Effector memory CD8-positive, alpha-beta T cell (primary cell): ENCODE data around the gene DTNA.
"Not testable (repeated sequence)": the region's sequence is repeated elsewhere in the genome, so short reads cannot be mapped to it uniquely, and the experiment has no call there.

Experiments
- ATAC-seq: fragments of 150-1000 bp; cut with Tn5 transposase; replicated peaks from 2 replicates; pipeline ENCODE4 v1.10.0; 2021; ENCODE audit warnings: mild to moderate bottlenecking, moderate library complexity
- DNase-seq, 3 experiments: peaks; one replicate each; pipeline ENCODE4 v3.0.0; 2021
- H3K27ac Mint-ChIP-seq, 2 donors: one replicate each; pipeline ENCODE4 v1.8.0; 2022; ENCODE audit warnings: mild to moderate bottlenecking in 2 of 2, mixed read lengths in 2 of 2, moderate library complexity in 2 of 2
- H3K27me3 Mint-ChIP-seq, 2 donors: one replicate each; pipeline ENCODE4 v1.8.0; 2022; ENCODE audit warnings: mixed read lengths in 2 of 2
- H3K36me3 Mint-ChIP-seq: one replicate; pipeline ENCODE4 v1.8.0; 2022; ENCODE audit warnings: mild to moderate bottlenecking, moderate library complexity, mixed read lengths; ENCODE audit not compliant: insufficient read depth
- H3K4me1 Mint-ChIP-seq, 2 donors: one replicate each; pipeline ENCODE4 v1.8.0; 2022; ENCODE audit warnings: low read depth in 2 of 2, mixed read lengths in 2 of 2
- H3K4me3 Mint-ChIP-seq, 2 donors: one replicate each; pipeline ENCODE4 v1.8.0; 2022; ENCODE audit warnings: mild to moderate bottlenecking in 2 of 2, mixed read lengths in 2 of 2, moderate library complexity in 2 of 2
- H3K9me3 Mint-ChIP-seq, 2 donors: one replicate each; pipeline ENCODE4 v1.8.0; 2022; ENCODE audit warnings: mixed read lengths in 2 of 2
- total RNA-seq, 9 experiments: gene quantifications; one replicate each; lab custom pipeline; 2026; lab: John Stamatoyannopoulos, UW

DTNA gene
- 0 to 0.90 (median 0) reads per million in 9 experiments for total RNA-seq

GRCh38 chr18:34709750-34710441 is at the start of gene DTNA:
Gene DTNA, plus strand, starts transcription at chr18:34710298. Its CDS starts 45,679 bp downstream, at chr18:34755977.
- Mint-ChIP-seq H3K27me3 (no peaks in the 10 kb centered on the region), H3K9me3 (no peaks in the 10 kb centered on the region), H3K27ac (no peak within 1 kb of the TSS), H3K36me3 (no peaks in the 10 kb centered on the region), H3K4me3 (no peak within 1 kb of the TSS), H3K4me1 (no peaks in the 10 kb centered on the region)
- ATAC-seq (no peak), DNase-seq (no peak)

DNA sequence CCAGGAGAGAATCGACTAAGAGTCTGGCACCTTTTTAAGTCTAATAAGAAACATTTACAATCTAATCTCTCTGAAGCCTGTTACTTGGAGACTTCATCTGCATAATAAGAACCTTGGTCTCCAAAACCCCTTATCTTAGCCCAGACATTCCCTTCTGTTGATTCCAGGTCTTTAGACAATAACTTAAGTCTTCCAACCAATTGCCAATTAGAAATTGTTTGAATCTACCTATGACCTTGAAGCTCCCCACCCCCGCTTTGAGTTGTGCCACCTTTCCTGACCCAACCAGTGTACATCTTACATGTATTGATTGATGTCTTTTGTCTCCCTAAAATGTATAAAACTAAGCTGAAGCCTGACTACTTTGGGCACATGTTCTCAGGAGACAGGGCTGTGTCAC is 49.5 kb upstream of the DTNA start:
- DNase-seq (no peak), ATAC-seq (no peak)
- Mint-ChIP-seq H3K4me3 (no peak overlapping the region), H3K4me1 (no peaks in the 10 kb centered on the region), H3K27me3 (no peaks in the 10 kb centered on the region), H3K27ac (no peak overlapping the region), H3K9me3 (no peaks in the 10 kb centered on the region), H3K36me3 (no peaks in the 10 kb centered on the region)

DNA sequence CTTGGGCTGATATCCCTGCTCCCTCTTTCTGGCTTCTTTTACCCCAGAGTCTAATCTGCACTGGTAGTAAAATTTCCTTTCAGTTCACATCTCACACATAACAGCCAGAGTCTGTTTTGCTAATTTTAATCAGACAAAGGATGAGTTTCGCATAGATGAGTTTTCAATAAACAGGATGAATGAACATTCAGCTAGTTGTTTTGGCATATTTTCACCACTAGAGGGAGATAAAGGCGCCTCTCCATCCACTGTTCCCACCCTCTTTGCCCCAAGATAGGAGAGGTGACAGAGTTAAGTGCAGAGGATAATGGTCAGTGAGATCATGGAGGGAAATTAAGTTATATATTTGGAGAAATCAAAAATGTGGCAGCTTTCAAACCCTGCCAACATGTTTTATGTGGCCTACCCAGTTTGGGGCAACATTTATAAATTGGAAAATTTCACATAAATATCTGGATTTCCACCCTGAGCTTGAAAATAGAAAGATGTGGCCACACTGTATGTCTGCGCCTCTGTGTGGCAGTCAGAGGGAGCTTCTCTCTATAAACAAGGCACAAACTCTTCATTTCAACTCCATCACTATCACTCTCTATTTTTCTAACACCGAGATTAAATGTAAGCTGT is 48.5 kb upstream of the DTNA start:
- ATAC-seq: no peak

DNA sequence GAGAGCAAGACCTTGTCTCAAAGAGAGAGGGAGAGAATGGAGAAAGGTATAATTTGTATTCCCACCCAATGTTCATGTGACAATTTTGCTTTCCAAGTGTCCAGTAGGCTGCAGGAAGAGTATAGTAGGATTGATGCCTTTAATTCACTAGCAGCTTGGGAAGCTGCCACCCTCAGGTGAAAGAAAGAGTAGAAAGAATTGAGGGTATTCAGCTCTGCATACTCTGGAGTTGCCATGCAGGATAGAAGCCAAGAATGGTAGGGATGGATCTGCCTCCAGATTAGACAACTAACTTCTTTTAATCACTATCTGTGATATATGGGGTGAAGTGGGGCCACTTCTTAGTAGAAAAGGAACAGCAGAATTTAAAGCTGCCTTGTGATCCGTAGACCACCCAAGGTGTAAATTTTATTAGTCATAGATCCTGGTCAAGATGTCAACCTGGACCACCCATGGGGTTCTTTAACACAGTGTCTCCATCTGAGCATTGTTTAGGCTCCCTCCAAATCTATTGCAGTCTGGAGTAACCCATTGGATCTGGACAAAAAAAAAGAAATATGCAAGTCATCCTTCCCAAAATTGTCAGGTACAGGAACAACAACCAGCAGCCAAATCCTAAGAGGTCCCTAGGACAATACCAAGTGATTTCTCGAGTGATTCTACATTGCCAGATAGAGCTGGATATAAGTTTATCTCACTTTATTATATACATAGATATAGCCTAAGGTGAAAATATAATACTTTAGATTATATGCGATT is 33.1 kb upstream of the DTNA start:
- Mint-ChIP-seq H3K4me1 (no peaks in the 10 kb centered on the region), H3K9me3 (peaks cover 0 to 2% of the 10 kb centered on the region in 2 donors)

More for the DNA sequence above, 48.5 kb upstream of the DTNA start:
- DNase-seq: no peak
- Mint-ChIP-seq H3K4me1 (no peaks in the 10 kb centered on the region), H3K27ac (no peak overlapping the region), H3K36me3 (no peaks in the 10 kb centered on the region), H3K9me3 (no peaks in the 10 kb centered on the region), H3K4me3 (no peak overlapping the region), H3K27me3 (no peaks in the 10 kb centered on the region)

DNA sequence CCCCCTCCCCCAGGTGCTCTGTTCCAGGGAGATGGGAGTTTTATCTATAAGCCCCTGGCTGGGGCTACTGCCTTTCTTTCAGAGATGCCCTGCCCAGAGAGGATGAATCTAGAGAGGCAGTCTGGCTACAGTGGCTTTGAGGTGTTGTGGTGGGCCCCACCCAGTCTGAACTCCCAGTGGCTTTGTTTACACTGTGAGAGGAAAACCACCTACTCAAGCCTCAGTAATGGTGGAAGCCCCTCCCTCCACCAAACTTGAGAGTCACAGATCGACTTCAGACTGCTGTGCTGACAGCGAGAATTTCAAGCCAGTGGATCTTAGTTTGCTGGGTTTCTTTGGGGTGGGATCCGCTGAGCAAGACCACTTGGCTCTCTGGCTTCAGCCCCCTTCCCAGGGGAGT is 20.3 kb upstream of the DTNA start:
- H3K27ac Mint-ChIP-seq, H3K4me3 Mint-ChIP-seq, DNase-seq, H3K36me3 Mint-ChIP-seq, ATAC-seq, H3K4me1 Mint-ChIP-seq, H3K9me3 Mint-ChIP-seq: not testable (repeated sequence)
- peaks cover 10% of the 10 kb centered on the region in 2 donors for H3K27me3 Mint-ChIP-seq

More for the DNA sequence above, 33.1 kb upstream of the DTNA start:
- Mint-ChIP-seq H3K4me3 (no peak overlapping the region), H3K36me3 (peaks cover 2% of the 10 kb centered on the region), H3K27ac (no peak overlapping the region), H3K27me3 (no peaks in the 10 kb centered on the region)
- no peak for DNase-seq
- no peak for ATAC-seq

DNA sequence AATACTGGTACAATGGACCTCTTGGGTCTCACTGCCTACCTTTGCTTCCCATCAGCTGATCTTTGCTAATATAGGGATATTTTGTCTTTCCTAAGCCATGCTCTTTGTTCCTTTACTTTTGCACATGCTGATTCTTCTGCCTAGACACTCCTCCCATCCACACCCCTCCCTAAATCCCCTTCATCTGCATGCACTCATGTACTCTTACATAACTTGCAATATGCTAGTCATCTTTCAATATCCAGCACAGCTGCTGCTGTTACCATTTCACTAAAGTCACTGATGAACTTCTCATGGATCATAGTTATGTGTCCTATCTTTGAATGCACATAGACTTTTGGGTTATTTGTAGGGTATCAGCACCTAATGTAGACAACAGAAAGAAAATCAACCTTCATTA is 18.5 kb upstream of the DTNA start:
- Mint-ChIP-seq H3K27ac (no peak overlapping the region), H3K4me3 (no peak overlapping the region), H3K4me1 (no peaks in the 10 kb centered on the region), H3K27me3 (peaks cover 10% of the 10 kb centered on the region in 2 donors), H3K36me3 (no peaks in the 10 kb centered on the region), H3K9me3 (peaks cover 0 to 7% of the 10 kb centered on the region in 2 donors)
- DNase-seq (no peak), ATAC-seq (no peak)

DNA sequence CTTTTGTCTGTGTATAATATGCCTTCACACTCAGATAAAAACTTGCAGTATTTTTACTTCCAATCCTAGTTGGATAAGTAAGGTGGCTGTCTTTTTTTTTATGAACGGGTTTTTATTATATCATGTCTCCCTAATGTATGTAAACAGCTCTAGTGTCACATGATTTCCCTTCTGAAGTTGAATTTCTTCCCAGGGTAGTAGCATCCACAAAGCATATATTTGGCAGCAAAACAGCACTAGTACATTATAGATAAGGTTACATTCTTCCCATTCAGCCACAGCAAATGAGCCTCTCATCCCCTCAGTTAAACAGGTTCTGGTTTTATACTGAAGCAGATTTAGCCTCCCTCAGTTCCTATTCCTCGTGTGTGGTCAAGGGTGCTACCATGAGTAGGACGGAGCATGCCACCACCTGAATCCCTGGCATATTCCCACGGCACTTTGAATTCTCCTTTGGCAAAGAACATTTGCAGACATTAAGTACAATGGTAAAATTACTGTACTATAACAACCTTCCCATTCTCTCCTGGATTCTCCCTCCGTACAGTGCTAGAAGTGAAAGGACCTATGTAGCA is 15.4 kb upstream of the DTNA start:
- no peak for ATAC-seq
- Mint-ChIP-seq H3K36me3 (no peaks in the 10 kb centered on the region), H3K4me3 (no peak overlapping the region), H3K9me3 (peaks cover 0 to 7% of the 10 kb centered on the region in 2 donors), H3K27ac (no peak overlapping the region), H3K4me1 (no peaks in the 10 kb centered on the region), H3K27me3 (peaks cover 4 to 10% of the 10 kb centered on the region in 2 donors)
- no peak for DNase-seq

DNA sequence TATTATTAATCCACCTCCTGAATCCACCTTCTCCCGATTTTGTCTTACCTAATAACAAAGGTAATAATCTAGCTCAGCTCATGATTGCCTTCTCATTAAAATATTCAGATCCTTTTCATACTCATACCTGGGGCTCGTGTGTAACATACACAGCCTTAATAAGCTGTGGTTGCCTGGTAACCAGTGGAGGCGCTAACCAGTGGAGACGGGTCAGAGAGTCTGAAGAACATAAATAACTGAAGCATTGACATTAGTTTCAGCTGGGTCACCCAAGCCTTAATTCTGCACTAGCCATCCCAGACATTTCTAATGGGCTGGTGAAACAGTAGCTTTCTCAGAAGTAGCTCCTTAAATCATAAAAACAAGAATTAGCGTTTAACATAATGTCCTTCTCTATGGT is 14.8 kb upstream of the DTNA start:
- DNase-seq (no peak), ATAC-seq (no peak)
- Mint-ChIP-seq H3K36me3 (no peaks in the 10 kb centered on the region), H3K27me3 (peaks cover 4 to 10% of the 10 kb centered on the region in 2 donors), H3K9me3 (peaks cover 0 to 7% of the 10 kb centered on the region in 2 donors), H3K27ac (no peak overlapping the region), H3K4me1 (no peaks in the 10 kb centered on the region), H3K4me3 (no peak overlapping the region)

DNA sequence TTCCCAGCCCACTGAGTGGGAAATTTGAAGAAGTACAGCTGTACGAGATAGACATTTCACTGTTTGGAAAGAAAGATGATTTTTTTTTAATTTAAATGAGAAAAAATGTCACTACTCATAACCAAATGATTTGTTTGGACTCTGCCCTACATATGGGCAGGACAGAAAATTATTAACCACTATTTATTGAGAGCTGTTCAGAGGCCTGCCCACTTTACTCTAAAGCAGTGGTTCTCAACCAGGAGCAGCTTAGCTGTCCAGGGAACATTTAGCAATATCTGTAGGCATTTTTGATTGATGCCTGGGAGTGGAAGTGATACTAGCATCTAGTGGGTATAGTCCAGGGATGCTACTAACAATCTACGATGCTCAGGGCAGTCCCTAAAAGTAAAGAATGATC is 13.4 kb upstream of the DTNA start:
- Mint-ChIP-seq H3K4me3 (no peak overlapping the region), H3K4me1 (no peaks in the 10 kb centered on the region), H3K9me3 (no peaks in the 10 kb centered on the region), H3K36me3 (no peaks in the 10 kb centered on the region), H3K27ac (no peak overlapping the region), H3K27me3 (peaks cover 3 to 4% of the 10 kb centered on the region in 2 donors)
- ATAC-seq (no peak), DNase-seq (no peak)

GRCh38 chr18:34697233-34697632 is 12.9 kb upstream of the DTNA start:
- Mint-ChIP-seq H3K27me3 (no peaks in the 10 kb centered on the region), H3K27ac (no peak overlapping the region), H3K4me1 (no peaks in the 10 kb centered on the region), H3K4me3 (no peak overlapping the region), H3K9me3 (no peaks in the 10 kb centered on the region), H3K36me3 (no peaks in the 10 kb centered on the region)
- DNase-seq: no peak
- ATAC-seq: no peak

DNA sequence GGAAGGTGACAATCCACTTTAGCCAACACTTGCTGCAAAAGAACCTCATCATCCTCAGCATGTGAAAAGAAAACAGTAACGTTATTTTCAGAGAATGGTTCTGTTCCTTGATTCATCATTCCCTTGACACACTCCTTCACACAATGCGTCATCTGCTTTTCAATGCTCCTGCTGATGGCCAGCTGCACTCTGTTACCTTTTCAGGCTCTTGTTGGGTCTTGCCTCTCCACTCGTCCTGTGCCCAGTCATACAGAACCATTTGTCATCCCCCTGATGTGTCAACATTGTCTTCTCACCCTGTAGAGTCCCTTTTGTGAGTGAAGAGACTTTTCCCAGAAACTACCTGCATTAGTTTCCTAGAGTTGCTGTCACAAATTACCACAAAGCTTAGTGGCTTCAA is 12.2 kb upstream of the DTNA start:
- Mint-ChIP-seq H3K9me3 (no peaks in the 10 kb centered on the region), H3K36me3 (no peaks in the 10 kb centered on the region), H3K27ac (no peak overlapping the region), H3K4me1 (no peaks in the 10 kb centered on the region), H3K4me3 (no peak overlapping the region), H3K27me3 (no peaks in the 10 kb centered on the region)
- DNase-seq: no peak
- ATAC-seq: no peak

DNA sequence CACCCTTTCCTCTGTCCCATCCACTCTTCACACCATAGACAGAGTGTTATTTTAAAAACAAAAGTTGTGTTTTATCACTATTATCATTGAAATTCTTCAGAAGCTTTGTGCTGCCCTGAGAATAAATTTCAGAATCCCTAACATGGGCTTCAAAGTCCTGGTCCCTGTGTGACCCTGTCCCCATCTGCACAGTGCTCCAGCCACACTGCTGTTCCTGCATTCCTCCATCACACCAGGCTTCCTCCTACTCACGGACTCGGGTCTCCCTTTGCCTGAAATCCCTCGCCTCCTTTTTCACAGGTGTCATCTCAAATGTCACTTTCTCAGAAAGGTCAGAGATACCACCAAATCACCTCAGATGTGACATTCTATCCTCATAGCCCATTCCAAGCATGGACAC is 8.2 kb upstream of the DTNA start:
- ATAC-seq (no peak), DNase-seq (no peak)
- Mint-ChIP-seq H3K27me3 (no peaks in the 10 kb centered on the region), H3K36me3 (no peaks in the 10 kb centered on the region), H3K27ac (no peak overlapping the region), H3K9me3 (no peaks in the 10 kb centered on the region), H3K4me3 (no peak overlapping the region), H3K4me1 (no peaks in the 10 kb centered on the region)

GRCh38 chr18:34702814-34703213 is 7.3 kb upstream of the DTNA start:
- no peaks in the 10 kb centered on the region for H3K9me3 Mint-ChIP-seq
- ATAC-seq: no peak
- no peaks in the 10 kb centered on the region for H3K27me3 Mint-ChIP-seq
- no peaks in the 10 kb centered on the region for H3K4me1 Mint-ChIP-seq
- no peak for DNase-seq
- H3K36me3 Mint-ChIP-seq: no peaks in the 10 kb centered on the region
- no peak overlapping the region for H3K4me3 Mint-ChIP-seq
- no peak overlapping the region for H3K27ac Mint-ChIP-seq
